GM10248 (cell line): ENCODE measurements around the gene FRMD5.

ENCODE experiments used
- CTCF ChIA-PET: fragments of 300-600 bp; sonication (Branson Sonifier 250); formaldehyde crosslinking; extraction: SDS; loops from one replicate; lab custom pipeline; 2021; ENCODE audit warnings: antibody characterized with exemption; lab: Yijun Ruan, JAX
- POLR2A ChIA-PET: fragments of 350-650 bp; sonication (Branson Sonifier 250); formaldehyde crosslinking; extraction: SDS; loops from one replicate; lab custom pipeline; 2020; ENCODE audit warnings: antibody characterized with exemption; lab: Yijun Ruan, JAX
- DNase-seq: peaks from one replicate; pipeline ENCODE4 v3.0.0; 2012; ENCODE audit errors: extremely low spot score
- CTCF ChIP-seq: IDR thresholded peaks from 2 replicates; pipeline ENCODE4 v1.5.1; 2012; ENCODE audit warnings: mild to moderate bottlenecking, low read depth; ENCODE audit errors: extremely low read depth, missing control alignments, control extremely low read depth

FRMD5 gene

GRCh38 chr15:44222478-44222877 lies 27.4 kb upstream of the FRMD5 start:
- no peak for TF ChIP-seq CTCF
- ChIA-PET CTCF (interaction anchor here (1.2 to 2.6 kb wide), 5 partner anchors 9 to 318 kb away, joined by 3 to 7 read pairs (median 4); no protein-coding TSS in a partner anchor), POLR2A (no interaction called here)
- no peak for DNase-seq

GRCh38 chr15:44219073-44219472 lies 24.0 kb upstream of the FRMD5 start:
- ChIA-PET CTCF (interaction anchor here (0.6 to 5.1 kb wide), 8 partner anchors 10 to 315 kb away, joined by 3 to 26 read pairs (median 3); no protein-coding TSS in a partner anchor), POLR2A (no interaction called here)
- TF ChIP-seq CTCF: no peak
- DNase-seq: no peak

- CTCF ChIA-PET: interaction anchor here (5.1 kb wide), 1 partner anchor 313 kb away, joined by 26 read pairs; no protein-coding TSS in a partner anchor
- no peak for DNase-seq
- no peak for TF ChIP-seq CTCF
- POLR2A ChIA-PET: no interaction called here
Observed at GRCh38 chr15:44216958-44217357, 21.9 kb upstream of the FRMD5 start.

- ChIA-PET POLR2A (no interaction called here), CTCF (interaction anchor here (0.9 to 1.5 kb wide), 4 partner anchors 11 to 313 kb away, joined by 3 read pairs; no protein-coding TSS in a partner anchor)
- TF ChIP-seq CTCF: no peak
- no peak for DNase-seq
Observed at GRCh38 chr15:44215594-44215993, 20.5 kb upstream of the FRMD5 start.

- TF ChIP-seq CTCF: no peak
- POLR2A ChIA-PET: no interaction called here
- no peak for DNase-seq
- CTCF ChIA-PET: interaction anchor here (1.4 to 1.5 kb wide), 2 partner anchors 10 to 290 kb away, joined by 3 to 5 read pairs; no protein-coding TSS in a partner anchor
Observed at GRCh38 chr15:44208956-44209355, 13.9 kb upstream of the FRMD5 start.

GRCh38 chr15:44207643-44208042 lies 12.6 kb upstream of the FRMD5 start:
- TF ChIP-seq CTCF: no peak
- ChIA-PET POLR2A (no interaction called here), CTCF (interaction anchor here (1.7 kb wide), 1 partner anchor 11 kb away, joined by 6 read pairs; no protein-coding TSS in a partner anchor)
- no peak for DNase-seq
